ENCODE measurements around the gene OR2T11. TPM values are rescaled to one million over a fixed set of nuclear protein-coding genes. Genes with fewer than 3 reads are reported as not detected.
"Not testable (repeated sequence)": the region's sequence is repeated elsewhere in the genome, so short reads cannot be mapped to it uniquely, and the experiment has no call there.

Gene OR2T11, protein sequence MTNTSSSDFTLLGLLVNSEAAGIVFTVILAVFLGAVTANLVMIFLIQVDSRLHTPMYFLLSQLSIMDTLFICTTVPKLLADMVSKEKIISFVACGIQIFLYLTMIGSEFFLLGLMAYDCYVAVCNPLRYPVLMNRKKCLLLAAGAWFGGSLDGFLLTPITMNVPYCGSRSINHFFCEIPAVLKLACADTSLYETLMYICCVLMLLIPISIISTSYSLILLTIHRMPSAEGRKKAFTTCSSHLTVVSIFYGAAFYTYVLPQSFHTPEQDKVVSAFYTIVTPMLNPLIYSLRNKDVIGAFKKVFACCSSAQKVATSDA
- total RNA-seq (2021), result not detected in 2 replicates
- percentile 7 among the genes with signal in this experiment for Bru-seq, nascent RNA
- percentile 7 among the genes with signal in this experiment for BruChase-seq, experiment 1, labeled RNA remaining after a 2-hour chase
- BruChase-seq, experiment 2, labeled RNA remaining after a 6-hour chase, result not detected
- long read RNA-seq, result 0 reads

DNA sequence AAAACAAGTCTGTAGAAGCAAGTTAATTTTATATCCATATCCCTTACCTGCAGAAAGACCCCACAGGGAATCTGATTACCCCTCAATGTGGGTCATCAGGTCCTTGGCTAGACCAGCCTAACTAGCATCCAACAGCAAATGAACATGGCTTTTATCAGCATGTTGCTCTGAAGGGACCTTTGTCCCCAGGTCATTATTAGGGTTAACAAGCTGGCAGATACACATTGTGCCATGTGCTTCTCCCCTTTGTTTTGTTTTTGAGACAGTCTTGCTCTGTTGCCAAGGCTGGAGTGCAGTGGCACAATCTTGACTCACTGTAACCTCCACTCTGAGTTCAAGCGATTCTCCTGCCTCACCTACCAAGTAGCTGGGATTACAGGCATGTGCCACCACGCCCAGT, at the start of gene OR2T11:
TSS of gene OR2T11 (minus strand) at position 101 of the 400 bp plus-strand sequence. CDS start 7,963 bp downstream, outside the sequence.
- CTCF ChIA-PET; H3K4me3 ChIP-seq (ENCODE audit: low read depth, low read length, poor library complexity, severe bottlenecking); BruUV-seq (replicated peaks); H3K36me3 ChIP-seq (ENCODE audit: insufficient read depth, low read length, poor library complexity, severe bottlenecking); H3K9me3 ChIP-seq (ENCODE audit: low read depth, low read length, poor library complexity, severe bottlenecking); DNase-seq (ENCODE audit: low spot score); H3K27ac ChIP-seq (ENCODE audit: low read depth, low read length, poor library complexity, severe bottlenecking); H3K27me3 ChIP-seq (replicated peaks; ENCODE audit: insufficient read depth, low read depth, low read length, poor library complexity); POLR2A ChIA-PET (ENCODE audit: low non-redundant PET): not testable (repeated sequence)
- peaks cover 18% of the 10 kb centered on the region for H3K4me1 ChIP-seq (ENCODE audit: insufficient read depth, low read length, poor library complexity, severe bottlenecking)
- intact Hi-C loops (cut with micrococcal nuclease; ENCODE audit: unreplicated experiment), result loop anchor here (5.0 kb wide), 2 partner anchors 152 to 178 kb away; no protein-coding TSS in a partner anchor

DNA sequence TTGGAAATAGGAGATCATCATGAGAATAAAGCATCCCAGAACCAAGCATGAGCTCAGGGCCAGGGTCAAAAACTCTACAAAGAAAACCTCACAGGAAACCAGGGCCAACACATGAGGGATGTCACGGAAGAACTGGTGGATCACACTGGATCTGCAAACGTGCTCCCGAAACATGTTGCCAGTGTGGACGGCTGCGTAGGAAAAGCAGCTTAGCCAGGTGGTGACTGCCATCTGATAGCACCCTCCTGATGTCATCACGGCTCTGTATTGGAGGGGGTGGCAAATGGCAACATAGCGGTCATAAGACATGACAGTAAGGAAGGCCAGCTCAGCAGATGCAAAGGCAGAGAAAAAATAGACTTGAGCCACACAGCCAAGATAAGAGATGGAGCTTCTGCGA, 46.8 kb upstream of the OR2T11 start:
- H3K4me3 ChIP-seq (ENCODE audit: low read depth, low read length, poor library complexity, severe bottlenecking), result no peak overlapping the region
- CTCF ChIA-PET, result no interaction called here
- no peak for TF ChIP-seq EZH2 (IDR thresholded peaks at IDR 0.05; ENCODE audit: borderline replicate concordance, low read depth, low read length, poor library complexity, severe bottlenecking)
- TF ChIP-seq, protein P1, sequence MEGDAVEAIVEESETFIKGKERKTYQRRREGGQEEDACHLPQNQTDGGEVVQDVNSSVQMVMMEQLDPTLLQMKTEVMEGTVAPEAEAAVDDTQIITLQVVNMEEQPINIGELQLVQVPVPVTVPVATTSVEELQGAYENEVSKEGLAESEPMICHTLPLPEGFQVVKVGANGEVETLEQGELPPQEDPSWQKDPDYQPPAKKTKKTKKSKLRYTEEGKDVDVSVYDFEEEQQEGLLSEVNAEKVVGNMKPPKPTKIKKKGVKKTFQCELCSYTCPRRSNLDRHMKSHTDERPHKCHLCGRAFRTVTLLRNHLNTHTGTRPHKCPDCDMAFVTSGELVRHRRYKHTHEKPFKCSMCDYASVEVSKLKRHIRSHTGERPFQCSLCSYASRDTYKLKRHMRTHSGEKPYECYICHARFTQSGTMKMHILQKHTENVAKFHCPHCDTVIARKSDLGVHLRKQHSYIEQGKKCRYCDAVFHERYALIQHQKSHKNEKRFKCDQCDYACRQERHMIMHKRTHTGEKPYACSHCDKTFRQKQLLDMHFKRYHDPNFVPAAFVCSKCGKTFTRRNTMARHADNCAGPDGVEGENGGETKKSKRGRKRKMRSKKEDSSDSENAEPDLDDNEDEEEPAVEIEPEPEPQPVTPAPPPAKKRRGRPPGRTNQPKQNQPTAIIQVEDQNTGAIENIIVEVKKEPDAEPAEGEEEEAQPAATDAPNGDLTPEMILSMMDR (conservative IDR thresholded peaks at IDR 0.05; ENCODE audit: low read depth, low read length), result no peak
- DNase-seq (ENCODE audit: low spot score), result no peak
- H3K4me1 ChIP-seq (ENCODE audit: insufficient read depth, low read length, poor library complexity, severe bottlenecking), result no peaks in the 10 kb centered on the region
- intact Hi-C loops (cut with micrococcal nuclease; ENCODE audit: unreplicated experiment), result no loop called here
- POLR2A ChIA-PET (ENCODE audit: low non-redundant PET), result no interaction called here
- H3K27ac ChIP-seq (ENCODE audit: low read depth, low read length, poor library complexity, severe bottlenecking), result no peak overlapping the region
- peaks cover 16% of the 10 kb centered on the region for H3K27me3 ChIP-seq (replicated peaks; ENCODE audit: insufficient read depth, low read depth, low read length, poor library complexity)
- no TSS peak for BruUV-seq (replicated peaks)
- H3K36me3 ChIP-seq (ENCODE audit: insufficient read depth, low read length, poor library complexity, severe bottlenecking), result no peaks in the 10 kb centered on the region
- H3K9me3 ChIP-seq (ENCODE audit: low read depth, low read length, poor library complexity, severe bottlenecking), result no peaks in the 10 kb centered on the region

DNA sequence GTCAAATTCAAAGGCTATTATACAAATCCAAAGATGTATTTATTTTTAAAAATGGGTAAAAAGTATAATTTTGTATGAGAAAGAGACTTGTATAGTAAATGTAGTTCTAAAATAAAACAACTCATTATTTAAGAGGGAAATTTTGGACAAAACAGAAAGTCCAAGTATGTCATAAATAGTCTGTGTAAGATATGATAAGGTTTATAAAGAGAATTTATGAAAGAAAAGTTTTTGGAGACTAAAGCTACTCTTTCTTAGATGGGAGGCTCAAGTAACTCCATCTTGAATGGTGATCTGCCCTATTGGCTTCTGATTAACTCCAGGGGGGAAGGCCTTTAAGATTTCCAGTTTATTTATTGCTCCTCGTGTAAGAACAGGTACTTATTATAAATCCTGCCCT, 35.1 kb upstream of the OR2T11 start:
- CTCF ChIA-PET, result no interaction called here
- peaks cover 15% of the 10 kb centered on the region for H3K9me3 ChIP-seq (ENCODE audit: low read depth, low read length, poor library complexity, severe bottlenecking)
- H3K27ac ChIP-seq (ENCODE audit: low read depth, low read length, poor library complexity, severe bottlenecking), result no peak overlapping the region

DNA sequence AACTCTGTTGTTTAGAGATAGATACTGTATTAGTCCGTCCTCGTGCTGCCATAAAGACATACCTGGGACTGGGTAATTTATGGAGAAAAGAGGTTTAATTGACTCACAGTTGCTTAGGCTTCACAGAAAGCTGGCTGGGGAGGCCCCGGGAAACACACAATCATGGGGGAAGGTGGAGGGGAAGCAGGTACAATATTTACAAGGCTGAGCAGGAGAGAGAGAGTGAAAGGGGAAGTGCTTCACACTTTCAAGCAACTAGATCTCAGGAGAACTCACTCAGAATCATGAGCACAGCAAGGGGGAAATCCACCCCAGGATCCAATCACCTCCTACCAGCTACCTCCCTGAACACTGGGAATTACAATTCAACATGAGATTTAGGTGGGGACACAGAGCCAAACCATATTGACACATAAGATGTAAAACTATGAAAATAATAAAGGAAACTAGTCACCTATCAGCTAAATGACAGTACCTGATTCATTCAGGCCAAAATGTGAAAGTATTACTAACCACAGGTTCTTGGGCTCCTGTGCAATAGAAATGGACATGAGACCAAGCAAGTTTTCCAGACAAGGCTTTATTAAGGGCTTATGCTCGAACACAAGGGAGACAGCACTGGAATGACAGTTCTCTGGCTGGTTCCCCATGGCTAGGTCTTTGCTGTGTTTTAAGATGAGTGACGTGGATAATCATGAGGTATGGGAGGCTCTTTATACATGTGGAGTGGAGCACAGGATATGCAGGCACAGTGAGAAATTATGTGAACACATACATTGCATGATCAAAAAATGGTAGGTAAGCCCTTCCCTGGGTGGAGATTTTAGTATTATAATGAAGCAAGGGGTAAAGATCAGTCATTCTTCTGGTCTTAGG, 28.8 kb upstream of the OR2T11 start:
- POLR2A ChIA-PET (ENCODE audit: low non-redundant PET); H3K4me3 ChIP-seq (ENCODE audit: low read depth, low read length, poor library complexity, severe bottlenecking); CTCF ChIA-PET; intact Hi-C loops (cut with micrococcal nuclease; ENCODE audit: unreplicated experiment); H3K9me3 ChIP-seq (ENCODE audit: low read depth, low read length, poor library complexity, severe bottlenecking); DNase-seq (ENCODE audit: low spot score); H3K36me3 ChIP-seq (ENCODE audit: insufficient read depth, low read length, poor library complexity, severe bottlenecking); H3K4me1 ChIP-seq (ENCODE audit: insufficient read depth, low read length, poor library complexity, severe bottlenecking); H3K27ac ChIP-seq (ENCODE audit: low read depth, low read length, poor library complexity, severe bottlenecking); BruUV-seq (replicated peaks); H3K27me3 ChIP-seq (replicated peaks; ENCODE audit: insufficient read depth, low read depth, low read length, poor library complexity): not testable (repeated sequence)

More for the DNA sequence above, 35.1 kb upstream of the OR2T11 start:
- no peak for TF ChIP-seq EZH2 (IDR thresholded peaks at IDR 0.05; ENCODE audit: borderline replicate concordance, low read depth, low read length, poor library complexity, severe bottlenecking)
- TF ChIP-seq, protein P1 (conservative IDR thresholded peaks at IDR 0.05; ENCODE audit: low read depth, low read length), result no peak
- Histone ChIP-seq H3K4me3 (ENCODE audit: low read depth, low read length, poor library complexity, severe bottlenecking) (no peak overlapping the region), H3K36me3 (ENCODE audit: insufficient read depth, low read length, poor library complexity, severe bottlenecking) (no peaks in the 10 kb centered on the region), H3K4me1 (ENCODE audit: insufficient read depth, low read length, poor library complexity, severe bottlenecking) (no peaks in the 10 kb centered on the region), H3K27me3 (replicated peaks; ENCODE audit: insufficient read depth, low read depth, low read length, poor library complexity) (no peaks in the 10 kb centered on the region)
- intact Hi-C loops (cut with micrococcal nuclease; ENCODE audit: unreplicated experiment), result no loop called here
- DNase-seq (ENCODE audit: low spot score), result no peak
- BruUV-seq (replicated peaks), result no TSS peak
- POLR2A ChIA-PET (ENCODE audit: low non-redundant PET), result no interaction called here

DNA sequence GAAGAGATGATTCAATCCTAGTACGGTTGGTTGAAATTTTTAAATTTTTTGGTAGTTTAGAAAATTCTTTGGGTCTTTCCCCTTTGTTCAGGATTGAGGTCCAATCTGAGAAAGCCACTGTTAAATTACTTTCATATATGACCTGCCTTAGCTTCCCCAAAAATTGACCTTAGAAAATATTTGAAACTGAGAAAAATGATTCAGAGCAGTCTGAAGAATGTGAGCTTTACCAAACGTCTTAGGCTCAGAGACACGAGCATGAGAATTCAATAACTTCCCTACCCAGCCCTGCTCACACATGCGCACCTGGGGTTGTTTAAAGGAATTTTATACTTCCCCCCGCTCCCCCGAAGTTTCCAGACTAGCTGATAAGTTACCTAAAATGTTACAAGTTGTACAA, 21.9 kb upstream of the OR2T11 start:
- intact Hi-C loops (cut with micrococcal nuclease; ENCODE audit: unreplicated experiment); H3K27ac ChIP-seq (ENCODE audit: low read depth, low read length, poor library complexity, severe bottlenecking); H3K4me1 ChIP-seq (ENCODE audit: insufficient read depth, low read length, poor library complexity, severe bottlenecking); H3K9me3 ChIP-seq (ENCODE audit: low read depth, low read length, poor library complexity, severe bottlenecking); DNase-seq (ENCODE audit: low spot score); H3K36me3 ChIP-seq (ENCODE audit: insufficient read depth, low read length, poor library complexity, severe bottlenecking); CTCF ChIA-PET; POLR2A ChIA-PET (ENCODE audit: low non-redundant PET); H3K4me3 ChIP-seq (ENCODE audit: low read depth, low read length, poor library complexity, severe bottlenecking); BruUV-seq (replicated peaks); H3K27me3 ChIP-seq (replicated peaks; ENCODE audit: insufficient read depth, low read depth, low read length, poor library complexity): not testable (repeated sequence)

Data from A673 (cell line).